Panc1 (cell line): ENCODE measurements around the gene SRSF3. TPM values are rescaled to one million over a fixed set of nuclear protein-coding genes. Genes with fewer than 3 reads are reported as not detected.

Experiments used
- ATAC-seq: fragments of 200-7000 bp; cut with Tn5 transposase; 2 replicates; pipeline ENCODE4 v1.9.1; 2020; ENCODE audit warnings: mild to moderate bottlenecking, moderate library complexity
- BruUV-seq: library from RNA; stranded (reverse); fragments of 400-500 nt; replicated peaks from 2 replicates; lab custom pipeline; 2021; lab: Mats Ljungman, UMichigan
- CTCF ChIA-PET: fragments of 300-600 bp; sonication (Branson Sonifier 250); formaldehyde crosslinking; loops from one replicate; lab custom pipeline; 2022; ENCODE audit warnings: antibody characterized with exemption; lab: Charles Lee
- POLR2A ChIA-PET: fragments of 300-600 bp; sonication (Branson Sonifier 250); formaldehyde crosslinking; loops from one replicate; lab custom pipeline; 2022; ENCODE audit warnings: antibody characterized with exemption; lab: Charles Lee
- DNase-seq: peaks from one replicate; pipeline ENCODE4 v3.0.0-alpha.2; 2010; ENCODE audit warnings: low read depth, low spot score
- H3K27ac ChIP-seq: 2 replicates; pipeline ENCODE4 v1.5.1; 2011; ENCODE audit warnings: mild to moderate bottlenecking, low read length, inconsistent platforms
- H3K27me3 ChIP-seq: fragments of 200-500 bp; sonication (Bioruptor generic); 2 replicates; pipeline ENCODE4 v1.6.0; 2014; ENCODE audit warnings: low read length, inconsistent platforms; ENCODE audit not compliant: control insufficient read depth, insufficient read depth
- H3K36me3 ChIP-seq: fragments of 200-500 bp; sonication (Bioruptor generic); 2 replicates; pipeline ENCODE4 v1.5.1; 2014; ENCODE audit warnings: inconsistent platforms, mild to moderate bottlenecking, low read length, moderate library complexity; ENCODE audit not compliant: control insufficient read depth, insufficient read depth
- H3K4me1 ChIP-seq: 2 replicates; pipeline ENCODE4 v1.5.1; 2011; ENCODE audit warnings: inconsistent platforms, mild to moderate bottlenecking, low read length, moderate library complexity; ENCODE audit not compliant: control insufficient read depth, insufficient read depth
- H3K4me3 ChIP-seq, 2 experiments: 2 replicates each; pipeline ENCODE4 v1.5.1; 2011 to 2012; ENCODE audit warnings: low read depth in 2 of 2, low read length in 2 of 2, mild to moderate bottlenecking in 2 of 2, inconsistent platforms in 1 of 2, moderate library complexity in 1 of 2
- H3K9me3 ChIP-seq: fragments of 200-500 bp; sonication (Bioruptor generic); 2 replicates; pipeline ENCODE4 v1.5.1; 2014; ENCODE audit warnings: low read depth, mild to moderate bottlenecking, inconsistent platforms, low read length, moderate library complexity; ENCODE audit not compliant: control insufficient read depth, insufficient read depth
- CTCF ChIP-seq: fragments of 450-650 bp; IDR thresholded peaks from 2 replicates; pipeline ENCODE4 v1.5.1; 2017; ENCODE audit warnings: mild to moderate bottlenecking
- POLR2AphosphoS5 ChIP-seq: IDR thresholded peaks from 2 replicates; pipeline ENCODE4 v1.6.1; 2012; ENCODE audit warnings: mild to moderate bottlenecking, low read depth, low read length, moderate library complexity
- REST ChIP-seq, 2 experiments: IDR thresholded peaks; 2 replicates each; pipeline ENCODE4 v1.6.1; 2011 to 2012; ENCODE audit warnings: low read depth in 2 of 2, control low read depth in 1 of 2, low read length in 1 of 2, mild to moderate bottlenecking in 1 of 2, moderate library complexity in 1 of 2; ENCODE audit not compliant: insufficient read depth in 1 of 2
- SIN3A ChIP-seq: IDR thresholded peaks from 2 replicates; pipeline ENCODE4 v1.6.1; 2012; ENCODE audit warnings: low read depth, mild to moderate bottlenecking, low read length, moderate library complexity, borderline replicate concordance; ENCODE audit not compliant: insufficient read depth
- TCF7L2 ChIP-seq: IDR thresholded peaks from 2 replicates; pipeline ENCODE4 v1.6.1; 2011; ENCODE audit warnings: mild to moderate bottlenecking, low read depth, low read length, inconsistent platforms
- in situ Hi-C: cut with HindIII; loops from 2 replicates; pipeline ENCODE4 v1.10.0; 2016; ENCODE audit warnings: low sequenced_read_pairs, low pct_unique_long_range_greater_than_20kb
- intact Hi-C: fragments of 100-400 bp; cut with micrococcal nuclease; formaldehyde crosslinking; loops from one replicate; pipeline ENCODE4 v1.10.0; 2022; ENCODE audit not compliant: unreplicated experiment
- total RNA-seq: library from RNA; stranded (reverse); gene quantifications from one replicate; pipeline ENCODE4 v1.2.1, GENCODE V29; 2021; ENCODE audit not compliant: unreplicated experiment

SRSF3 gene
- total RNA-seq, 1 experiment from 2014 or later = 356 TPM

GRCh38 chr6:36577301-36577700, 16.9 kb upstream of the SRSF3 start:
- in situ Hi-C loops (no loop called here), intact Hi-C loops (no loop called here)
- H3K9me3 ChIP-seq = no peaks in the 10 kb centered on the region
- TF ChIP-seq TCF7L2 (no peak), SIN3A (no peak), REST (IDR thresholded peaks at IDR 0.05; ENCODE audit: insufficient read depth in 1 of 2, low read depth in 2 of 2, low read length in 1 of 2) (no peak), CTCF (no peak), POLR2AphosphoS5 (no peak)
- peaks cover 12% of the 10 kb centered on the region for H3K4me1 ChIP-seq
- CTCF ChIA-PET = interaction anchor here (0.7 to 0.9 kb wide), 2 partner anchors 47 to 983 kb away, joined by 3 to 5 read pairs; no protein-coding TSS in a partner anchor
- DNase-seq = no peak
- BruUV-seq = no TSS peak
- H3K27me3 ChIP-seq = no peaks in the 10 kb centered on the region
- H3K36me3 ChIP-seq = no peaks in the 10 kb centered on the region
- ATAC-seq = peak; percentile 17; the same call in 1 of the 2 replicates
- POLR2A ChIA-PET = interaction anchor here (0.6 kb wide), 1 partner anchor 229 kb away, joined by 6 read pairs; no protein-coding TSS in a partner anchor
- peak overlapping the region; percentile 29 for H3K27ac ChIP-seq
- no peak overlapping the region for H3K4me3 ChIP-seq

GRCh38 chr6:36578030-36578429, 16.1 kb upstream of the SRSF3 start:
- DNase-seq = no peak
- TF ChIP-seq TCF7L2 (no peak), CTCF (no peak), POLR2AphosphoS5 (no peak), REST (IDR thresholded peaks at IDR 0.05; ENCODE audit: insufficient read depth in 1 of 2, low read depth in 2 of 2, low read length in 1 of 2) (no peak), SIN3A (no peak)
- no peaks in the 10 kb centered on the region for H3K27me3 ChIP-seq
- H3K4me3 ChIP-seq = no peak overlapping the region
- no TSS peak for BruUV-seq
- ATAC-seq = no peak
- intact Hi-C loops = no loop called here
- H3K36me3 ChIP-seq = no peaks in the 10 kb centered on the region
- no peaks in the 10 kb centered on the region for H3K9me3 ChIP-seq
- CTCF ChIA-PET = interaction anchor here (0.6 kb wide), 1 partner anchor 20 kb away, joined by 3 read pairs; no protein-coding TSS in a partner anchor
- peak overlapping the region; percentile 21; the same call in 1 of the 2 replicates for H3K27ac ChIP-seq
- in situ Hi-C loops = no loop called here
- POLR2A ChIA-PET = no interaction called here
- H3K4me1 ChIP-seq = peaks cover 12% of the 10 kb centered on the region
